GM12878 (cell line): ENCODE measurements around the gene PRIMPOL. TPM values are rescaled to one million over a fixed set of nuclear protein-coding genes. Genes with fewer than 3 reads are reported as not detected.

ENCODE experiments used
- ATAC-seq: fragments of 200-7000 bp; cut with Tn5 transposase; 3 replicates; pipeline ENCODE4 v1.9.1; 2020; ENCODE audit warnings: mild to moderate bottlenecking, moderate library complexity
- BruUV-seq: library from RNA; stranded (reverse); fragments of 400-500 nt; replicated peaks from 2 replicates; lab custom pipeline; 2021; lab: Mats Ljungman, UMichigan
- CTCF ChIA-PET: fragments of 300-600 bp; sonication (Branson Sonifier 250); formaldehyde crosslinking; extraction: SDS; loops from one replicate; lab custom pipeline; 2021; ENCODE audit warnings: inconsistent platforms; lab: Yijun Ruan, JAX
- POLR2A ChIA-PET: fragments of 350-600 bp; formaldehyde crosslinking; extraction: SDS; loops from one replicate; lab custom pipeline; 2021; ENCODE audit warnings: inconsistent platforms; lab: Charles Lee
- RAD21 ChIA-PET: fragments of 300-600 bp; sonication (Branson Sonifier 250); formaldehyde crosslinking; loops from one replicate; lab custom pipeline; 2023; ENCODE audit warnings: antibody characterized with exemption; ENCODE audit not compliant: unreplicated experiment; lab: Charles Lee
- SMC1A ChIA-PET: fragments of 300-600 bp; sonication (Branson Sonifier 250); formaldehyde crosslinking; loops from one replicate; lab custom pipeline; 2023; ENCODE audit not compliant: unreplicated experiment, uncharacterized antibody; lab: Charles Lee
- DNase-seq: peaks from one replicate; pipeline ENCODE4 v3.0.0-alpha.2; 2011; ENCODE audit warnings: low read depth, low spot score
- FAIRE-seq: peaks from 3 replicates; lab custom pipeline; 2011; peaks lifted over from hg19 to GRCh38; lab: Jason Lieb, UNC
- H2AFZ ChIP-seq: 2 replicates; pipeline ENCODE4 v1.6.0; 2011; ENCODE audit warnings: low read depth, low read length, control low read depth; ENCODE audit not compliant: control insufficient read depth
- H3K27ac ChIP-seq: 2 replicates; pipeline ENCODE4 v1.5.1; 2011; ENCODE audit warnings: control low read depth; ENCODE audit not compliant: control insufficient read depth, insufficient read depth
- H3K27me3 ChIP-seq, 2 experiments: replicated peaks in 1 of 2; 2 replicates each; pipeline versions ENCODE4 v1.6.0 to v1.6.1; 2011; ENCODE audit warnings: low read length in 1 of 2; ENCODE audit not compliant: control insufficient read depth in 2 of 2, insufficient read depth in 2 of 2
- H3K36me3 ChIP-seq, 2 experiments: 2 replicates each; pipeline ENCODE4 v1.5.1; 2011; ENCODE audit warnings: low read length in 1 of 2; ENCODE audit not compliant: control insufficient read depth in 2 of 2, insufficient read depth in 2 of 2
- H3K4me1 ChIP-seq: 2 replicates; pipeline ENCODE4 v1.6.1; 2011; ENCODE audit warnings: mild to moderate bottlenecking, low read length, moderate library complexity, mixed read lengths; ENCODE audit not compliant: control insufficient read depth, insufficient read depth
- H3K4me2 ChIP-seq: 2 replicates; pipeline ENCODE4 v1.6.0; 2011; ENCODE audit warnings: control low read depth; ENCODE audit not compliant: control insufficient read depth, insufficient read depth
- H3K4me3 ChIP-seq: fragments of 200-600 bp; sonication (generic); 2 replicates; pipeline ENCODE4 v1.5.1; 2016
- H3K79me2 ChIP-seq: 2 replicates; pipeline ENCODE4 v1.6.0; 2011; ENCODE audit warnings: low read length; ENCODE audit not compliant: control insufficient read depth, insufficient read depth
- H3K9ac ChIP-seq: 2 replicates; pipeline ENCODE4 v1.8.0; 2011; ENCODE audit warnings: low read length, control low read depth, mixed read lengths; ENCODE audit not compliant: control insufficient read depth, insufficient read depth
- H3K9me3 ChIP-seq: replicated peaks from 3 replicates; pipeline ENCODE4 v1.5.1; 2011; ENCODE audit warnings: mild to moderate bottlenecking, low read length; ENCODE audit not compliant: control insufficient read depth, insufficient read depth
- H4K20me1 ChIP-seq: 2 replicates; pipeline ENCODE4 v1.6.0; 2011; ENCODE audit not compliant: control insufficient read depth, insufficient read depth
- BCL11A ChIP-seq: IDR thresholded peaks from 2 replicates; pipeline ENCODE4 v1.6.1; 2011; ENCODE audit warnings: low read depth, low read length
- BHLHE40 ChIP-seq, 2 experiments: fragments of 450-650 bp in 1 of 2; IDR thresholded peaks; 2 replicates each; pipeline ENCODE4 v1.6.1; 2011 to 2017; ENCODE audit warnings: low read depth in 2 of 2, borderline replicate concordance in 1 of 2, improper control_type of control experiment in 1 of 2, low read length in 1 of 2, mild to moderate bottlenecking in 1 of 2
- CBX5 ChIP-seq: sonication (generic); IDR thresholded peaks from 2 replicates; pipeline ENCODE4 v1.6.1; 2016; ENCODE audit warnings: low read depth, moderate library complexity, mild to moderate bottlenecking, inconsistent platforms
- DPF2 ChIP-seq: fragments of 450-650 bp; IDR thresholded peaks from 2 replicates; pipeline ENCODE4 v1.6.1; 2017; ENCODE audit warnings: mild to moderate bottlenecking
- FOXK2 ChIP-seq: fragments of 450-650 bp; IDR thresholded peaks from 2 replicates; pipeline ENCODE4 v1.6.1; 2017; ENCODE audit warnings: mild to moderate bottlenecking, moderate library complexity
- HDGF ChIP-seq: fragments of 450-650 bp; IDR thresholded peaks from 2 replicates; pipeline ENCODE4 v1.6.1; 2016; ENCODE audit warnings: antibody characterized with exemption
- NFYA ChIP-seq: IDR thresholded peaks from 2 replicates; pipeline ENCODE4 v1.6.1; 2011; ENCODE audit warnings: low read depth, mild to moderate bottlenecking, low read length, improper control_type of control experiment, borderline replicate concordance
- NFYB ChIP-seq: IDR thresholded peaks from 2 replicates; pipeline ENCODE4 v1.6.1; 2011; ENCODE audit warnings: low read depth, mild to moderate bottlenecking, low read length, improper control_type of control experiment, moderate library complexity; ENCODE audit not compliant: insufficient read depth
- NR2C2 ChIP-seq: IDR thresholded peaks from 2 replicates; pipeline ENCODE4 v1.6.1; 2011; ENCODE audit warnings: borderline replicate concordance, low read depth; ENCODE audit not compliant: control insufficient read depth, insufficient read length
- PAX5 ChIP-seq: IDR thresholded peaks from 2 replicates; pipeline ENCODE4 v1.6.1; 2011; ENCODE audit warnings: low read depth, low read length, borderline replicate concordance
- PML ChIP-seq: IDR thresholded peaks from 2 replicates; pipeline ENCODE4 v1.6.1; 2012; ENCODE audit warnings: low read length, inconsistent platforms
- RUNX3 ChIP-seq: IDR thresholded peaks from 2 replicates; pipeline ENCODE4 v1.6.1; 2012; ENCODE audit warnings: low read length, inconsistent platforms
- SRF ChIP-seq, 2 experiments: IDR thresholded peaks; 2 replicates each; pipeline ENCODE4 v1.6.1; 2011; ENCODE audit warnings: low read depth in 2 of 2, low read length in 2 of 2, mild to moderate bottlenecking in 1 of 2, moderate library complexity in 1 of 2
- STAT1 ChIP-seq: fragments of 450-650 bp; conservative IDR thresholded peaks from 2 replicates; pipeline ENCODE4 v1.6.1; 2014; ENCODE audit warnings: antibody characterized with exemption, mild to moderate bottlenecking
- WRNIP1 ChIP-seq: IDR thresholded peaks from 2 replicates; pipeline ENCODE4 v1.6.1; 2011; ENCODE audit warnings: low read depth, low read length, improper control_type of control experiment, borderline replicate concordance
- ZNF217 ChIP-seq: fragments of 450-650 bp; IDR thresholded peaks from 2 replicates; pipeline ENCODE4 v1.6.1; 2017; ENCODE audit warnings: antibody characterized with exemption, mild to moderate bottlenecking
- ZNF274 ChIP-seq: IDR thresholded peaks from one replicate; pipeline ENCODE4 v1.8.0; 2011; ENCODE audit not compliant: insufficient read length, insufficient read depth
- ZSCAN29 ChIP-seq: fragments of 450-650 bp; IDR thresholded peaks from 2 replicates; pipeline ENCODE4 v1.6.1; 2017; ENCODE audit warnings: mild to moderate bottlenecking, moderate library complexity
- WGBS: methylation state at CpG from one replicate; pipeline ENCODE4 v1.1.6; 2016; ENCODE audit warnings: low lambda C conversion rate; ENCODE audit not compliant: insufficient replicate concordance, insufficient coverage; ENCODE audit errors: missing lambda C conversion rate; 5-methylcytosine and 5-hydroxymethylcytosine counted together
- in situ Hi-C: fragments of 300-500 bp; cut with MboI; formaldehyde crosslinking; loops from 9 replicates; pipeline ENCODE4 v1.14.3; 2018; ENCODE audit warnings: mixed read lengths
- intact Hi-C: fragments of 100-400 bp; cut with micrococcal nuclease; formaldehyde crosslinking; loops from one replicate; pipeline ENCODE4 v1.14.2; 2022; ENCODE audit not compliant: unreplicated experiment
- polyA plus RNA-seq, 11 experiments: library from polyadenylated mRNA; depleted of rRNA in 4 of 11; unstranded in 6 of 11; stranded (reverse) in 5 of 11; fragments of >200 nt; fragmentation: Nextera tagmentation in 4 of 11; fragmentation: Illumina TruSeq in 1 of 11; extraction: Ambion mirVana in 4 of 11; extraction: Trizol in 1 of 11; gene quantifications; 1 replicate in 1 of 11; 2 replicates in 10 of 11; pipeline versions ENCODE4 v1.2.1 to v1.2.3, GENCODE V29; 2011 to 2016; ENCODE audit warnings: inconsistent platforms in 2 of 11, missing spikeins in 2 of 11, low read depth in 1 of 11
- total RNA-seq, 4 experiments: library from RNA; depleted of rRNA in 3 of 4; stranded (reverse); fragments of >200 nt in 3 of 4; fragmentation: Illumina TruSeq in 1 of 4; extraction: Trizol in 1 of 4; gene quantifications; 2 replicates each; pipeline versions ENCODE4 v1.2.1 to v1.2.3, GENCODE V29; 2013 to 2021
- TF ChIP-seq, protein P1 (sequence below): fragments of 450-650 bp; IDR thresholded peaks from 2 replicates; pipeline ENCODE4 v1.6.1; 2016; ENCODE audit warnings: mild to moderate bottlenecking
- TF ChIP-seq, protein P2 (sequence below): IDR thresholded peaks from 2 replicates; pipeline ENCODE4 v1.6.1; 2012; ENCODE audit warnings: low read depth, low read length, improper control_type of control experiment

The PRIMPOL gene
- total and polyA plus RNA-seq, 10 of the 15 experiments (the other 5 are each of a cell fraction or from before 2014, with no cell fraction given) = 10.6 to 23.7 (median 14.0) TPM

DNA sequence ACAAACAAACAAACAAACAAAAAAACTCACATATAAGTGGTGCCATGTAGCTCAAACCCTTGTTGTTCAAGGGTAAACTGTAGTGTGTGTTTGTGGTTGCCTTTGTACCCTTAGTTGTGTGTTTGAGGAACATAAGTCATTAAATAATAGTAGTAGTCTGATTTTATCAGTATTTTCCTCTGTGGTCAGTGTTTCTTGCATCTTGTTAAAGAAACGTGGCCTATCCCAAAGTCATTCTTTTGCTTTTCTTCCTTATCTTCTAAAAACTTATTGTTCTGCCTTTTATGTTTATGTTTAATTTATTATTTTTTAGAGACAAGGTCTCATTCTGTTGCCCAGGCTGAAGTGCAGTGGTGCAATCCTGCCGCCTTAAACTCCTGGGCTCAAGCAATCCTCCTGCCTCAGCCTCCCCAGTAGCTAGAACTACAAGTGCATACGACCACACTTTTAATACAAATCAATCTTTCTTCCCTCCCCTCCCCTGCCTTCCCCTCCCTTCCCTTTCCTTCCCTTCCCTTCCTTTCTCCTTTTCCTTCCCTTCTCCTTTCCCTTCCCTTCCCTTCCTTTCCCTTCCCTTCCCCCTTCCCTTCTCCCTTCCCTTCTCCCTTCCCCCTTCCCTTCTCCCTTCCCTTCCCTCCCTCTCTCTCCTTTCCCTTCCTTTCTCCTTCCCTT, 26.4 kb downstream of the PRIMPOL start (continued):
- TF ChIP-seq NFYA = no peak

DNA sequence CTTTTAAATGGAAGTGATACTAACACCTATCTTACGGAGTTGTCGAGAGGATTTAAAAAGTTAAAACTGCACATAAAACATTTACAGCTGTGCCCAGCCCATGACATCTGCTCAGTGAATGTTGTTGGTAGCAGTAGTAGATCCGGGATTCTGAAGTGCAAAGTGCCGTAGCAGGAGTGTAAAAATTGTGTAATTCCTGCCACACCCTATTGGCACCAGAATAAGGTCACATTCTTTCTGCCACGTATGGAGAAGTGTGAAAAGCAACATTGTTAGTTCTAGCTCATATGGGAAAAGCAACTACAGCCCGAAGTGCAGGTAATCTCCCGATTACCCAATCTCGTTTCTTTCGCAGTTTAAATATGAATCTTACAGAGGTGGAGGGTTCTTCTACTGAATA, 31.2 kb downstream of the PRIMPOL start:
- POLR2A ChIA-PET = no interaction called here
- RAD21 ChIA-PET = no interaction called here
- WGBS = 95% methylated on average over 9 of the region's 9 CpGs

DNA sequence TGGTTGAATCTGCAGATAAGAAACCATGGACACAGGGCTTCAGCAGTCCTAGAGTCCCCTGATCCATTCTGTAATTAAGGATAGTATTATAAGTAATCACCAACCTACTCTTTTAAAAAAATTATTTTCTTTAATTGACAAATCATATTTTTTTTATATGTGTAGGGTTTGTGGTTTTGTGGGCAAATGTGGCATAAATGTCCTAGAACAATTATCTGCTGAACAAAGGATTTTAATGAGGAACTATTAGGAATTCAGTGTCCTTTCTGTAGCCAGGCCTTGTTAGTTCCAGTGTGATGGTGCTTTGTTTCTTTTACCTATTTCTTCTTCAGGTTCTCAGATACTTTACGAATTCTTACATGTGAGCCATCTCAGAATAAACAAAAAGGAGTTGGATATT, 32.4 kb downstream of the PRIMPOL start:
- no TSS peak for BruUV-seq
- SMC1A ChIA-PET = no interaction called here
- TF ChIP-seq BCL11A = no peak
- TF ChIP-seq BHLHE40 (IDR thresholded peaks at IDR 0.05; ENCODE audit: borderline replicate concordance in 1 of 2, low read depth in 2 of 2, low read length in 1 of 2) = no peak
- TF ChIP-seq, protein P1, sequence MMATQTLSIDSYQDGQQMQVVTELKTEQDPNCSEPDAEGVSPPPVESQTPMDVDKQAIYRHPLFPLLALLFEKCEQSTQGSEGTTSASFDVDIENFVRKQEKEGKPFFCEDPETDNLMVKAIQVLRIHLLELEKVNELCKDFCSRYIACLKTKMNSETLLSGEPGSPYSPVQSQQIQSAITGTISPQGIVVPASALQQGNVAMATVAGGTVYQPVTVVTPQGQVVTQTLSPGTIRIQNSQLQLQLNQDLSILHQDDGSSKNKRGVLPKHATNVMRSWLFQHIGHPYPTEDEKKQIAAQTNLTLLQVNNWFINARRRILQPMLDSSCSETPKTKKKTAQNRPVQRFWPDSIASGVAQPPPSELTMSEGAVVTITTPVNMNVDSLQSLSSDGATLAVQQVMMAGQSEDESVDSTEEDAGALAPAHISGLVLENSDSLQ = no peak
- TF ChIP-seq WRNIP1 = no peak
- TF ChIP-seq, protein P2, sequence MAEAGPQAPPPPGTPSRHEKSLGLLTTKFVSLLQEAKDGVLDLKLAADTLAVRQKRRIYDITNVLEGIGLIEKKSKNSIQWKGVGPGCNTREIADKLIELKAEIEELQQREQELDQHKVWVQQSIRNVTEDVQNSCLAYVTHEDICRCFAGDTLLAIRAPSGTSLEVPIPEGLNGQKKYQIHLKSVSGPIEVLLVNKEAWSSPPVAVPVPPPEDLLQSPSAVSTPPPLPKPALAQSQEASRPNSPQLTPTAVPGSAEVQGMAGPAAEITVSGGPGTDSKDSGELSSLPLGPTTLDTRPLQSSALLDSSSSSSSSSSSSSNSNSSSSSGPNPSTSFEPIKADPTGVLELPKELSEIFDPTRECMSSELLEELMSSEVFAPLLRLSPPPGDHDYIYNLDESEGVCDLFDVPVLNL = no peak
- TF ChIP-seq ZNF217 = no peak
- TF ChIP-seq PML = no peak
- TF ChIP-seq DPF2 = no peak
- TF ChIP-seq ZSCAN29 = no peak
- TF ChIP-seq STAT1 = no peak
- TF ChIP-seq SRF (IDR thresholded peaks at IDR 0.05; ENCODE audit: low read depth in 2 of 2, low read length in 2 of 2) = no peak

More for the DNA sequence above, 31.2 kb downstream of the PRIMPOL start:
- H2AFZ ChIP-seq = no peak overlapping the region
- H3K9ac ChIP-seq = no peak overlapping the region
- H3K4me1 ChIP-seq = no peaks in the 10 kb centered on the region
- H4K20me1 ChIP-seq = no peaks in the 10 kb centered on the region
- FAIRE-seq (no peak), DNase-seq (no peak), ATAC-seq (no peak)
- intact Hi-C loops = no loop called here
- SMC1A ChIA-PET = no interaction called here
- no peaks in the 10 kb centered on the region for H3K79me2 ChIP-seq
- H3K27me3 ChIP-seq = no peaks in the 10 kb centered on the region
- H3K4me3 ChIP-seq = no peak overlapping the region
- in situ Hi-C loops = no loop called here
- CTCF ChIA-PET = no interaction called here
- no peaks in the 10 kb centered on the region for H3K9me3 ChIP-seq
- TF ChIP-seq ZNF274 (no peak), PAX5 (no peak), NFYB (no peak), NR2C2 (no peak), FOXK2 (no peak), RUNX3 (no peak), HDGF (no peak), CBX5 (no peak)
- H3K4me2 ChIP-seq = no peak overlapping the region
- BruUV-seq = no TSS peak
- H3K27ac ChIP-seq = no peak overlapping the region
- H3K36me3 ChIP-seq = no peaks in the 10 kb centered on the region

More for the DNA sequence above, 32.4 kb downstream of the PRIMPOL start:
- ChIA-PET CTCF (no interaction called here), POLR2A (interaction anchor here (0.6 kb wide), 1 partner anchor 181 kb away, joined by 3 read pairs; no protein-coding TSS in a partner anchor), RAD21 (no interaction called here)
- intact Hi-C loops = no loop called here
- ATAC-seq (no peak), FAIRE-seq (no peak), DNase-seq (no peak)
- H3K27ac ChIP-seq = no peak overlapping the region
- no peaks in the 10 kb centered on the region for H3K79me2 ChIP-seq
- in situ Hi-C loops = no loop called here
- no peaks in the 10 kb centered on the region for H4K20me1 ChIP-seq
- H3K27me3 ChIP-seq = no peaks in the 10 kb centered on the region
- 100% methylated on average over 1 of the region's 1 CpG for WGBS
- no peak overlapping the region for H3K4me2 ChIP-seq
- no peaks in the 10 kb centered on the region for H3K9me3 ChIP-seq
- no peak overlapping the region for H3K9ac ChIP-seq
- no peaks in the 10 kb centered on the region for H3K4me1 ChIP-seq
- H3K36me3 ChIP-seq = no peaks in the 10 kb centered on the region
- no peak overlapping the region for H2AFZ ChIP-seq
- no peak overlapping the region for H3K4me3 ChIP-seq
